HCT116 (cell line): ENCODE measurements around the gene ARHGEF11.

Experiments
- CTCF ChIP-seq, 3 experiments: fragments of 200-600 bp in 1 of 3; sonication (generic) in 1 of 3; IDR thresholded peaks in 2 of 3; conservative IDR thresholded peaks in 1 of 3; 2 replicates each; pipeline ENCODE4 v1.5.1; 2012 to 2017; ENCODE audit warnings: low read depth in 2 of 3, low read length in 2 of 3, antibody characterized with exemption in 1 of 3, borderline replicate concordance in 1 of 3, control low read depth in 1 of 3, mild to moderate bottlenecking in 1 of 3, mixed read lengths in 1 of 3, mixed run types in 1 of 3, moderate library complexity in 1 of 3; ENCODE audit not compliant: insufficient read depth in 1 of 3
- TF ChIP-seq, protein P1 (sequence below): IDR thresholded peaks from 2 replicates; pipeline ENCODE4 v1.6.1; 2012

DNA sequence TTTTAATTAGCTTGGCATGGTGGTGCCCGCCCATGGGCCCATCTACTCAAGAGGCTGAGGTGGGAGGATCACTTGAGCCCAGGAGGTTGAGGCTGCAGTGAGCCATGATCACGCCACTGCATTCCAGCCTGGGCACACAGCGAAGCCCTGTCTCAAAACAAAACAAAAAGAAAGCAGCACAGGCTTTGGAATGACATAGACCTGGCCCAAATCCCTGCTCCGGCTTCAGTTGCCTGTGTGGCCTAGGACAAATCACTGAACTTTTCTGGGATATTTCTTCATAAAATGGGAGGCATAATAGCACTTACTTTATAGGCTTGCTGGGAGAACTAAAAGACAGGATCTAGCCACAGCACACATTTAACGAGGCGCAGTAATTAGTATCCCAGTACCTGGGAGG is 149.6 kb downstream of the ARHGEF11 start:
- TF ChIP-seq, protein P1, sequence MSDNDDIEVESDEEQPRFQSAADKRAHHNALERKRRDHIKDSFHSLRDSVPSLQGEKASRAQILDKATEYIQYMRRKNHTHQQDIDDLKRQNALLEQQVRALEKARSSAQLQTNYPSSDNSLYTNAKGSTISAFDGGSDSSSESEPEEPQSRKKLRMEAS, result no peak
- no peak for TF ChIP-seq CTCF (IDR thresholded peaks at IDR 0.05 in 2 of 3, conservative IDR thresholded peaks at IDR 0.05 in 1 of 3; ENCODE audit: borderline replicate concordance in 1 of 3, insufficient read depth in 1 of 3, low read depth in 2 of 3, low read length in 2 of 3)
